ENCODE results near the gene TBCE. TPM values are rescaled to one million over a fixed set of nuclear protein-coding genes. Genes with fewer than 3 reads are reported as not detected.
A peak's percentile ranks its signal among the peaks of the same experiment; 100 is the strongest.
"Not testable (repeated sequence)": the region's sequence is repeated elsewhere in the genome, so short reads cannot be mapped to it uniquely, and the experiment has no call there.

TBCE gene
- total RNA-seq, 2 donors from 2014 or later = 27.7 to 37.3 TPM

DNA sequence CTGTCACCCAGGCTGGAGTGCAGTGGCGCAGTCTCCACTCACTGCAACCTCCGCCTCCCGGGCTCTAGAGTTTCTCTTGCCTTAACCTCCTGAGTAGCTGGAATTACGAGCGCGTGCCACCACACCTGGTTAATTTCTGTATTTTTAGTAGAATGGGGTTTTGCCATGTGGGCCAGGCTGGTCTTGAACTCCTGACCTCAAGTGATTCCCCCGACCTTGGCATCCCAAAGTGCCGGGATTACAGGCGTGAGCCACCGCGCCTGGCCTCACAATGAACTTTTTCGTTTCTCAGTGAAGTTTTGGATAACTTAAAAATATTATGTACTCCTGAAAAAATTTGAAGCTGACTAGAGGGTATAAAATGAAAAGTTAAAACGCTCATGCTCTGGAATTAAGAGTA, 59.5 kb downstream of the TBCE start:
- Mint-ChIP-seq H3K9me3 (no peaks in the 10 kb centered on the region), H3K36me3 (ENCODE audit: insufficient read depth in 2 of 2) (peaks cover 0 to 2% of the 10 kb centered on the region in 2 donors), H3K27ac (no peak overlapping the region), H3K4me1 (ENCODE audit: low read depth) (peaks cover 16% of the 10 kb centered on the region), H3K27me3 (ENCODE audit: low read depth) (no peaks in the 10 kb centered on the region), H3K4me3 (no peak overlapping the region)
- DNase-seq = no peak
- no peak for ATAC-seq (replicated peaks in 1 of 2)

DNA sequence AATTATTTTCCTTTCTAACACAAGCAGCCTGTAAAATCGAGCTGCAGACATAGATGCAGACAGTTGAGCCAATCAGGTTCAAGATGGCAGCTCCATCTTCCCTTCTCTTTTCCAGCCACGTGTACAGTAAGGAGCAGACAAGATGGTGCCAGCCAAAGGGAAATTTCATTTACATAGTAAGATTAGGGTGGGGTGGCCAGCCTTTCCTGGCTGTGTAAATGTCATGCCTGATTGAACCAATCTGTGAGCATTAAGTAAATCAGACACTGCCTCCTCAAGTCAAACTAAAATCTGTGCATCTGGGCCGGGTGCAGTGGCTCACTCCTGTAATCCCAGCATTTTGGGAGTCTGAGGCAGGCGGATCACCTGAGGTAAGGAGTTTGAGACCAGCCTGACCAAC, 60.2 kb downstream of the TBCE start:
- H3K27me3 Mint-ChIP-seq (ENCODE audit: low read depth) = no peaks in the 10 kb centered on the region
- H3K27ac Mint-ChIP-seq = no peak overlapping the region
- peaks cover 0 to 2% of the 10 kb centered on the region in 2 donors for H3K36me3 Mint-ChIP-seq (ENCODE audit: insufficient read depth in 2 of 2)
- no peak for ATAC-seq (replicated peaks in 1 of 2)
- H3K9me3 Mint-ChIP-seq = no peaks in the 10 kb centered on the region
- DNase-seq = no peak
- peaks cover 16% of the 10 kb centered on the region for H3K4me1 Mint-ChIP-seq (ENCODE audit: low read depth)
- H3K4me3 Mint-ChIP-seq = no peak overlapping the region

DNA sequence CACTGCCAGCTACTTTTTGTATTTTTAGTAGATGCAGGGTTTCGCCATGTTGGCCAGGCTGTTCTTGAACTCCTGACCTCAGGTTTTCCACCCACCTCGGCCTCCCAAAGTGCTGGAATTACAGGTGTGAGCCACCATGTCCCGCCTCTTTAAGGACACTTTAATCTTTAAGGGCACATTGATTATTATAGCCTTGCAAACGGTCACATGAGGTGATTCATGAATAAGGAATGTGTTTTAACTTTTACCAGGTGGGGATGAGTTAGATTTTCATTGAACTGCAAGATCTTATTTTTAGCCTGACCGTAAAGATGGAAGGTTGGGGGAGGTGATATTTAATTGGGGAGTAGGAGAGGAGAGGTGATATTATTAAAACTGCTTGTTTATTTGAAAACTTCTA, 61.9 kb downstream of the TBCE start:
- no peak overlapping the region for H3K27ac Mint-ChIP-seq
- H3K4me1 Mint-ChIP-seq (ENCODE audit: low read depth) = no peaks in the 10 kb centered on the region
- no peak overlapping the region for H3K4me3 Mint-ChIP-seq
- DNase-seq (no peak), ATAC-seq (replicated peaks in 1 of 2) (no peak)
- no peaks in the 10 kb centered on the region for H3K27me3 Mint-ChIP-seq (ENCODE audit: low read depth)
- no peaks in the 10 kb centered on the region for H3K9me3 Mint-ChIP-seq
- no peaks in the 10 kb centered on the region for H3K36me3 Mint-ChIP-seq (ENCODE audit: insufficient read depth in 2 of 2)

DNA sequence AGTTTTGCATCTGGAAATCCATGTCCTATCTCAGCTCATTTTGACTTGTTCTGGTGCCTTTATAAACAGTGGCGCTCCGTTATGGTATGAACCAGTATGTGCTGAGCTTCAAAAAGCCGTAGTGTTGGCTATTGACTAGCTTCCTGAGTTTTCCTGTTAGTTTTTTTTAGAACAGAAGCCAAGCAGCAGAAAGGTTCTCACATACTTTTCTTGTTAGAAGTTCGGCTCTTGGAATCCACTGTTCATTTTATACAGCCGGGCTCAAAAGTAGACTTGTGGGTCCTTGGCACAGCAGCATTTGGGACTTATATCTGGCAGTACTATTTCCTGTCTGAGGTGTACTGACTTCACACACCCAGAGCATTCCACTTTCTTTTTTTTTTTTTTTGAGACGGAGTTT, 63.8 kb downstream of the TBCE start:
- ATAC-seq (replicated peaks in 1 of 2) = no peak
- no peaks in the 10 kb centered on the region for H3K36me3 Mint-ChIP-seq (ENCODE audit: insufficient read depth in 2 of 2)
- H3K4me3 Mint-ChIP-seq = no peak overlapping the region
- H3K27me3 Mint-ChIP-seq (ENCODE audit: low read depth) = no peaks in the 10 kb centered on the region
- H3K9me3 Mint-ChIP-seq = no peaks in the 10 kb centered on the region
- H3K27ac Mint-ChIP-seq = no peak overlapping the region
- DNase-seq = no peak
- H3K4me1 Mint-ChIP-seq (ENCODE audit: low read depth) = no peaks in the 10 kb centered on the region

DNA sequence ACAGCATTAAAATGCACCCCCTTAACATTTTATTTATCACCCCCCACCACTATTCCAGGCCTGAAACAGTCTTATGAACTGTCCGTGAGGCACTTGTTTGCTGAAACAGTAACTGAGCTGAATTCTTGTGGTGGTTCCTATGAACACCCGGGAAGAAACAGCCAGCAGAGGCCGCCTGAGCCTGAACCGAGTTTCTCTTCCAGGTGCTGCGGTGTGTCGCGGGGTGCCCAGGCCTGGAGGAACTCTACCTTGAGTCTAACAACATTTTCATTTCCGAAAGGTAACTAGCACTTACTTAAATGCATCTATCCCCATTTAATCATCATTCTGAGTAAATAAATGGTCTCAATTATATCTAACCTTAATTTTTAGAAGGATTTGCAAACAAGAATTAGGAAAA, 66.8 kb downstream of the TBCE start:
- no peak overlapping the region for H3K4me3 Mint-ChIP-seq
- H3K27me3 Mint-ChIP-seq (ENCODE audit: low read depth) = no peaks in the 10 kb centered on the region
- no peak for ATAC-seq (replicated peaks in 1 of 2)
- H3K36me3 Mint-ChIP-seq (ENCODE audit: insufficient read depth in 2 of 2) = peaks cover 0 to 9% of the 10 kb centered on the region in 2 donors
- H3K27ac Mint-ChIP-seq = no peak overlapping the region
- H3K4me1 Mint-ChIP-seq (ENCODE audit: low read depth) = no peaks in the 10 kb centered on the region
- DNase-seq = no peak
- no peaks in the 10 kb centered on the region for H3K9me3 Mint-ChIP-seq

DNA sequence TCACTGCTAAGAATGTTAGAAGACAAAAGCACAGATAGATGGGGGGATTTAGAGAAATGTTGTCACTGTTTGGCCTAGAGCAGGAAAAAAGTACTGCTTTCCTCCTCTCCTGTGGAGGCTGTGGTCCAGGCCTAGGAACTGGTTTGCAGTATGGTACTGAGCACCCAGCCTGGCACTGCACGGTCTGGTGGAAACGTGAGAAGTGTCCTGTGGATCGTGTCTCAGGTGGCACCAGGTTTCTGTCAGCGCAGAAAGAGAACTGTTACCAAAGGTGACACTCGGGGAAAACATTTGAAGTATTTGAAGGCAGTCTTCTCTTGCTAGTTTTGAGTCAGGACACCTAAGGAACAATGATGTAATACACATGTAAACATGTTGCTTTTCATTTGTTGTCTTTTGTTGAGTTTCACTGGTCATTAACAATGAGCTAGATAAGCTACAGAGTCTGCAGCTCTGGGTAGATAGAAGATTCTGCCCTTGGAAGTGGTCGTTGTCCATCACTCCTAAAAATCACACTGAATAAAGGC, 74.0 kb downstream of the TBCE start:
- ATAC-seq (replicated peaks in 1 of 2) (no peak), DNase-seq (no peak)
- Mint-ChIP-seq H3K4me3 (no peak overlapping the region), H3K27ac (peak overlapping the region; percentile 79), H3K27me3 (ENCODE audit: low read depth) (no peaks in the 10 kb centered on the region), H3K4me1 (ENCODE audit: low read depth) (no peaks in the 10 kb centered on the region), H3K36me3 (ENCODE audit: insufficient read depth in 2 of 2) (peaks cover 2 to 10% of the 10 kb centered on the region in 2 donors), H3K9me3 (no peaks in the 10 kb centered on the region)

DNA sequence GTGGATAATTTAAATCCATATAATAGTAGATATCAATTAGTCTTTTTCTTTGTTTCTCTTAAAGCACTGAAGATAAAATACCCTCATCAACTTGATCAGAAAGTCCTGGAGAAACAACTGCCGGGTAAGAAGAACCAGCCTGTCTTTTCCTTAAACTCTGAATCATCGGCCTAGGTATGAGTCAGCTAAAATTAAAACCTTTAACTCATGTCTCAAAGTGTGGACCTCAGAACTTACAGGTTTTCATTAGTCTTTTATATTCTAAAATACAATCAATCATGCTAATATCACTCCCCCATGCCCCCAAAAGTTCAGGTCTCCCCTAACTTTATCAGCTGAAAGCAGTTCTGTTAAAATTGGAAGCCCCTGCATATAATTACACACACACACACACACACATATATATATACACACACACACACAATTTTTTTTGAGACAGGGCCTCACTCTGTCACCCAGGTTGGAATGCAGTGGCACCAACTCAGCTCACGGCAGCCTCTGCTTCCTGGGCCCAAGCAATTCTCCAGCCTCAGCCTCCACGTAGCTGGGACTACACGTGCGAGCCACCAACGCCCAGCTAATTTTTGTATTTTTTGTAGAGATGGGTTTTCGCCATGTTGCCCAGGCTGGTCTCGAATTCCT, 75.7 kb downstream of the TBCE start:
- Mint-ChIP-seq H3K9me3 (no peaks in the 10 kb centered on the region), H3K27me3 (ENCODE audit: low read depth) (no peaks in the 10 kb centered on the region), H3K36me3 (ENCODE audit: insufficient read depth in 2 of 2) (peaks cover 2 to 6% of the 10 kb centered on the region in 2 donors), H3K27ac (peak overlapping the region; percentile 6), H3K4me3 (no peak overlapping the region), H3K4me1 (ENCODE audit: low read depth) (no peaks in the 10 kb centered on the region)
- DNase-seq (no peak), ATAC-seq (replicated peaks in 1 of 2) (no peak)

DNA sequence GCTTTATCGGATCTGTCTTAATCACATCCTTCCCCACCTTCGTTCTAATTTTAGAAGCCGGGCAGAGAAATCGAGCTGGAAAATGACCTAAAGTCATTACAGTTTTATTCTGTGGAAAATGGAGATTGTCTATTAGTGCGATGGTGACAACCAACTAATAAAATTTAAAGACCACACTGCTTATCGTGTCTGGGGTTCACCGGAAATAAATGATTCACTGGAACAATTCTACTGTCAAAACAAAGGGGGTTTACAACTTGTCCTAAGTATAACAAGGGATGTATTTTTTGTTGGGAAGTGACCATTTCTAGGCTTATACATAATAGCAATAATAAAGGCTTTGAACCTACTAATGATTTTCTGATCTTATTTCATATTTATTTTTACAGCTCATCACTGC, 81.4 kb downstream of the TBCE start:
- Mint-ChIP-seq H3K4me3 (no peak overlapping the region), H3K36me3 (ENCODE audit: insufficient read depth in 2 of 2) (peaks cover 0 to 6% of the 10 kb centered on the region in 2 donors), H3K9me3 (no peaks in the 10 kb centered on the region), H3K27ac (no peak overlapping the region), H3K4me1 (ENCODE audit: low read depth) (no peaks in the 10 kb centered on the region), H3K27me3 (ENCODE audit: low read depth) (no peaks in the 10 kb centered on the region)
- no peak for ATAC-seq (replicated peaks in 1 of 2)
- DNase-seq = no peak

DNA sequence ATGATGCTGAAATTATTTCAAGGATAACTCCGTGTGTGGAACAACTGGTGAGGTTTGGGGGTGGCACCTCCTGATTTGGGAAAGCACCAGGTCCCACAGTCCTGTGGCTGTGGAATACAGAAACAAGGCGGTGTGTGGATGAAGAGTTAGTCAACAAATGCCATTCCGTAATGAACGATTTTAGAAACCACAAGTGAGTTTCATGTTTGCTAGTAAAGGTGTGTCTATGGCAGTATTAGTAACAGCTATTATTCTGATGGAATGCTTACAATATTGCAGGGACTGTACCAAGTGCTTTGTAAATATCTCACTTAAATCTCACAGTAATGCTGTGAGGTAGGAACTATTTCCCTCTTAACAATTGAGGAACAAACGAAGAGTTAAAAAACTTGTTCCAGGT, 83.2 kb downstream of the TBCE start:
- ATAC-seq (replicated peaks in 1 of 2) (no peak), DNase-seq (no peak)
- Mint-ChIP-seq H3K36me3 (ENCODE audit: insufficient read depth in 2 of 2) (peaks cover 0 to 5% of the 10 kb centered on the region in 2 donors), H3K4me3 (no peak overlapping the region), H3K27ac (peak overlapping the region; percentile 77), H3K4me1 (ENCODE audit: low read depth) (no peaks in the 10 kb centered on the region), H3K9me3 (no peaks in the 10 kb centered on the region), H3K27me3 (ENCODE audit: low read depth) (no peaks in the 10 kb centered on the region)

DNA sequence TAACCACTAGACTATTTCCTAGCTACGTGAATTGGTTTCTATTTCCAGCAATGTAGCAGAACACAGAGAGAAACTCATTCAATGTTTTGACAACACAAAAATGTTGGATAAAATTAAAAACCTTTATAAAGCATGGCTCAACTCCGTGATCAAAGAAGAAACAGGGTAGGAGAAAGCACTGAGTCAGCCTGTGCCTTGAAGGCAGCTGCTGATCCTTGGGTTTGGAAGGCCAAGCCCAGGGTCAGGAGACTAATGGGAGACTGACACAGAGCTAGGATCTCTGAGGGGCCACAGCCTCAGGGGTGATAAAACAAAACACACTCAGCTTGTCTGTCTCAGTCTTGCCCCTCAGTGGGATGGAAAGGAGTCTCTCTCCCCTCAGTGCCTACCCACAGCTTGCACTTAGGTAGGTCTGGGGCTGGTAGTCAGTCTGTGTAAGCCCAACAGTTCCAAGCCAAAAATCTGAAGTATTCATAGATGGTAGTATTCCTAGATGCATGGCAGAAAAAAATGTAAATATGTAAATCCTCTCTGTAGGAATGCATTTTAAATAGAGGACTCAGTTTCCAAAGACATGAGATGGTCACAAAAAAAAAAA, 83.8 kb downstream of the TBCE start:
- Mint-ChIP-seq H3K36me3 (ENCODE audit: insufficient read depth in 2 of 2) (peaks cover 0 to 5% of the 10 kb centered on the region in 2 donors), H3K4me3 (no peak overlapping the region), H3K27me3 (ENCODE audit: low read depth) (no peaks in the 10 kb centered on the region), H3K4me1 (ENCODE audit: low read depth) (no peaks in the 10 kb centered on the region), H3K9me3 (no peaks in the 10 kb centered on the region), H3K27ac (peak overlapping the region; percentile 77)
- DNase-seq = no peak
- ATAC-seq (replicated peaks in 1 of 2) = no peak

DNA sequence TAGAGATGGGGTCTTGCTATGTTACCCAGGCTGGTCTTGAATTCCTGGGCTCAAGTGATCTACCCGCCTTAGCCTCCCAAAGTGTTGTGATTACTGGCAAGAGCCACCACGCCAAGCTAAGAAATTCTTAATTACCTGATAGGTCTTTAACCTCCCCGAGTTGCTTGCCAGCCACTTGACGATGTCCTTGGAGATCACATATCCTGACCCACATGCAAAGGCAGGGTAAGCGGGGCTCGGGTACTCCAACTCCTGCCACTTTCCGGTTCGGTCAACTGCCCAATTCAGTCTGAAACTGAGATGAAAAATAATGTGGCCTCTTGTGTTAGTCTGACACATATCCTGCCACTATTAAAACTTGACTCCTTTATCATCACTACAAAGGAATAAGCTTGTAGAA, 86.8 kb downstream of the TBCE start:
- no peak overlapping the region for H3K27ac Mint-ChIP-seq
- no peak overlapping the region for H3K4me3 Mint-ChIP-seq
- no peak for ATAC-seq (replicated peaks in 1 of 2)
- peaks cover 0 to 5% of the 10 kb centered on the region in 2 donors for H3K36me3 Mint-ChIP-seq (ENCODE audit: insufficient read depth in 2 of 2)
- no peak for DNase-seq
- H3K9me3 Mint-ChIP-seq = no peaks in the 10 kb centered on the region
- H3K4me1 Mint-ChIP-seq (ENCODE audit: low read depth) = no peaks in the 10 kb centered on the region
- no peaks in the 10 kb centered on the region for H3K27me3 Mint-ChIP-seq (ENCODE audit: low read depth)

DNA sequence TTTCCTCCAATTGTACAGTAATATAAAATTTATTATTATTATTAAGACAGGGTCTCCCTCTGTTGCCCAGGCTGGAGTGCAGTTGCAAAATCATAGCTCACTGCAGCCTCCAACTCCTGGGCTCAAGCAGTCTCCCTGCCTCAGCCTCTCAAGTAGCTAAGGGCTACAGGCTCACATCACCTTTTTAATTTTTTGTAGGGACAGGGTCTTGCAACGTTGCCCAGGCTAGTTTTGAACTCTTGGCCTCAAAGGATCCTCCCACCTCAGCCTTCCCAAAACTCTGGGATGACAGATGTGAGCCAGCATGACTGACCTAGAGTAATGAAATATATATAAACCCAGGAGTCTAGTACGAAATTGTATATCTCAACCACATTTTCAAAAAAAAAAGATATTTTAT, 87.9 kb downstream of the TBCE start:
- no peaks in the 10 kb centered on the region for H3K4me1 Mint-ChIP-seq (ENCODE audit: low read depth)
- DNase-seq = no peak
- H3K27ac Mint-ChIP-seq = no peak overlapping the region
- H3K4me3 Mint-ChIP-seq = no peak overlapping the region
- H3K27me3 Mint-ChIP-seq (ENCODE audit: low read depth) = no peaks in the 10 kb centered on the region
- peaks cover 0 to 4% of the 10 kb centered on the region in 2 donors for H3K36me3 Mint-ChIP-seq (ENCODE audit: insufficient read depth in 2 of 2)
- H3K9me3 Mint-ChIP-seq = no peaks in the 10 kb centered on the region
- no peak for ATAC-seq (replicated peaks in 1 of 2)

DNA sequence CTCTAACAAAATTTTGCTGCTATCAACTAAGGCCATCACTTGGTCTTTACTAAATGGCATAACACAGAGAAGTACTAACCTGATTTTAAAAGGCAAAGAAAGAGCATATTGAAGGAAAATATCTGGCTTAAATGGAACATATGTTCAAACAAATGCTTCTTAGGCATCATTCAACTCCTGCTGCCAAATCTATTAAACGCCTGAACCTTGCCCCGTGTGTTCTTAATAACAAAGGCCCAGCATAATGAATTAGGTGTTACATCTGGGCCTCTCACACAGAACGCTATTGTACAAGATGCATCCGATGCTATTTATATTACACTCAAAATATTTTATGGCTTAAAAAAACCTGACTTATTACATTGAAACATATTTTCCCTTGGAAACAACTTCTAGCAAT, 88.6 kb downstream of the TBCE start:
- DNase-seq = no peak
- no peak for ATAC-seq (replicated peaks in 1 of 2)
- H3K4me1 Mint-ChIP-seq (ENCODE audit: low read depth) = no peaks in the 10 kb centered on the region
- no peak overlapping the region for H3K4me3 Mint-ChIP-seq
- no peaks in the 10 kb centered on the region for H3K27me3 Mint-ChIP-seq (ENCODE audit: low read depth)
- H3K27ac Mint-ChIP-seq = no peak overlapping the region
- H3K9me3 Mint-ChIP-seq = no peaks in the 10 kb centered on the region
- peaks cover 0 to under 1% of the 10 kb centered on the region in 2 donors for H3K36me3 Mint-ChIP-seq (ENCODE audit: insufficient read depth in 2 of 2)

DNA sequence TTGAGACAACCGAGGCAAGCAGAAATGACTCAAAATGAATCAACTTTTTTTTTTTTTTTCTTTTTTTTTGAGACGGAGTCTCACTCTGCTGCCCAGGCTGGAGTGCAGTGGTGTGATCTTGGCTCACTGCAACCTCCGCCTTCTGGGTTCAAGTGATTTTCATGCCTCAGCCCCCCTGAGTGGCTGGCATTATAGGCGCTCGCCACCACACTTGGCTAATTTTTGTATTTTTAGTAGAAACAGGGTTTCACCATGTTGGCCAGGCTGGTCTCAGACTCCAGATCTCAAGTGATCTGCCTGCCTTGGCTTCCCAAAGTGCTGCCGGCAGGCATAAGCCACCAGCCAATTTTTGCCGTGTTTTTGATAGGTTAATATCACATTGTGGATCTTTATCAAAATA, 90.6 kb downstream of the TBCE start:
- H3K4me1 Mint-ChIP-seq (ENCODE audit: low read depth); ATAC-seq (replicated peaks in 1 of 2); H3K4me3 Mint-ChIP-seq; H3K27ac Mint-ChIP-seq; H3K36me3 Mint-ChIP-seq (ENCODE audit: insufficient read depth in 2 of 2); H3K9me3 Mint-ChIP-seq; DNase-seq; H3K27me3 Mint-ChIP-seq (ENCODE audit: low read depth): not testable (repeated sequence)
